Measurements from ENCODE around the gene FFAR2.

FFAR2 gene

GRCh38 chr19:35488677-35489076 lies 40.6 kb downstream of the FFAR2 start:
- no peaks in the 10 kb centered on the region for H4K20me1 ChIP-seq (ENCODE audit: insufficient read depth)
- no peak overlapping the region for H2AFZ ChIP-seq (ENCODE audit: low read depth)
- no peak overlapping the region for H3K4me3 ChIP-seq (IDR thresholded peaks at IDR 0.05; ENCODE audit: insufficient read depth, low read depth, low read length)
- no peak overlapping the region for H3K27ac ChIP-seq
- no peaks in the 10 kb centered on the region for H3K4me1 ChIP-seq (ENCODE audit: low read depth, poor library complexity, severe bottlenecking)
- H3K27me3 ChIP-seq (ENCODE audit: insufficient read depth, low read depth), result peaks cover 52% of the 10 kb centered on the region
- H3K36me3 ChIP-seq (ENCODE audit: insufficient read depth), result no peaks in the 10 kb centered on the region
- no peak overlapping the region for H3K9ac ChIP-seq
- H3K79me2 ChIP-seq (ENCODE audit: insufficient read depth, low read depth), result no peaks in the 10 kb centered on the region
- no peak overlapping the region for H3K4me2 ChIP-seq
- no peak for TF ChIP-seq CTCF (conservative IDR thresholded peaks at IDR 0.05; ENCODE audit: low read depth, low read length)

- Histone ChIP-seq H3K27me3 (ENCODE audit: insufficient read depth, low read depth) (peaks cover 67% of the 10 kb centered on the region), H3K4me3 (IDR thresholded peaks at IDR 0.05; ENCODE audit: insufficient read depth, low read depth, low read length) (no peak within 1 kb of the TSS), H3K27ac (no peak within 1 kb of the TSS), H3K4me1 (ENCODE audit: low read depth, poor library complexity, severe bottlenecking) (no peaks in the 10 kb centered on the region), H3K36me3 (ENCODE audit: insufficient read depth) (no peaks in the 10 kb centered on the region), H3K4me2 (no peak within 1 kb of the TSS), H2AFZ (ENCODE audit: low read depth) (no peak within 1 kb of the TSS), H4K20me1 (ENCODE audit: insufficient read depth) (no peaks in the 10 kb centered on the region), H3K9ac (no peak within 1 kb of the TSS), H3K79me2 (ENCODE audit: insufficient read depth, low read depth) (no peaks in the 10 kb centered on the region)
- TF ChIP-seq CTCF (conservative IDR thresholded peaks at IDR 0.05; ENCODE audit: low read depth, low read length), result no peak
These were observed 42.3 kb downstream of the FFAR2 start, which contains the start of gene KRTDAP for GRCh38 chr19:35490364-35490763. Gene KRTDAP, minus strand, starts transcription at chr19:35490464. Its CDS starts 22 bp downstream, at chr19:35490442.

- Histone ChIP-seq H3K4me2 (no peak overlapping the region), H3K4me1 (ENCODE audit: low read depth, poor library complexity, severe bottlenecking) (no peaks in the 10 kb centered on the region), H3K36me3 (ENCODE audit: insufficient read depth) (no peaks in the 10 kb centered on the region), H3K9ac (no peak overlapping the region), H3K27me3 (ENCODE audit: insufficient read depth, low read depth) (peaks cover 60% of the 10 kb centered on the region), H3K4me3 (IDR thresholded peaks at IDR 0.05; ENCODE audit: insufficient read depth, low read depth, low read length) (no peak overlapping the region), H3K27ac (no peak overlapping the region), H4K20me1 (ENCODE audit: insufficient read depth) (no peaks in the 10 kb centered on the region), H2AFZ (ENCODE audit: low read depth) (no peak overlapping the region), H3K79me2 (ENCODE audit: insufficient read depth, low read depth) (no peaks in the 10 kb centered on the region)
- no peak for TF ChIP-seq CTCF (conservative IDR thresholded peaks at IDR 0.05; ENCODE audit: low read depth, low read length)
These were observed 43.8 kb downstream of the FFAR2 start for GRCh38 chr19:35491836-35492360.

- no peaks in the 10 kb centered on the region for H3K36me3 ChIP-seq (ENCODE audit: insufficient read depth)
- H3K9ac ChIP-seq, result no peak overlapping the region
- H3K27me3 ChIP-seq (ENCODE audit: insufficient read depth, low read depth), result peaks cover 61% of the 10 kb centered on the region
- H3K79me2 ChIP-seq (ENCODE audit: insufficient read depth, low read depth), result no peaks in the 10 kb centered on the region
- no peak overlapping the region for H3K27ac ChIP-seq
- no peak for TF ChIP-seq CTCF (conservative IDR thresholded peaks at IDR 0.05; ENCODE audit: low read depth, low read length)
- no peaks in the 10 kb centered on the region for H3K4me1 ChIP-seq (ENCODE audit: low read depth, poor library complexity, severe bottlenecking)
- H3K4me3 ChIP-seq (IDR thresholded peaks at IDR 0.05; ENCODE audit: insufficient read depth, low read depth, low read length), result no peak overlapping the region
- H4K20me1 ChIP-seq (ENCODE audit: insufficient read depth), result no peaks in the 10 kb centered on the region
- H2AFZ ChIP-seq (ENCODE audit: low read depth), result no peak overlapping the region
- no peak overlapping the region for H3K4me2 ChIP-seq
These were observed 45.9 kb downstream of the FFAR2 start for GRCh38 chr19:35493971-35494370.

All from KMS-11 (cell line).